ENCODE data around the gene HOXC6.

The HOXC6 gene

GRCh38 chr12:53995378-53996239 is 32.6 kb upstream of the HOXC6 start (continued):
- TF ChIP-seq, protein P1, sequence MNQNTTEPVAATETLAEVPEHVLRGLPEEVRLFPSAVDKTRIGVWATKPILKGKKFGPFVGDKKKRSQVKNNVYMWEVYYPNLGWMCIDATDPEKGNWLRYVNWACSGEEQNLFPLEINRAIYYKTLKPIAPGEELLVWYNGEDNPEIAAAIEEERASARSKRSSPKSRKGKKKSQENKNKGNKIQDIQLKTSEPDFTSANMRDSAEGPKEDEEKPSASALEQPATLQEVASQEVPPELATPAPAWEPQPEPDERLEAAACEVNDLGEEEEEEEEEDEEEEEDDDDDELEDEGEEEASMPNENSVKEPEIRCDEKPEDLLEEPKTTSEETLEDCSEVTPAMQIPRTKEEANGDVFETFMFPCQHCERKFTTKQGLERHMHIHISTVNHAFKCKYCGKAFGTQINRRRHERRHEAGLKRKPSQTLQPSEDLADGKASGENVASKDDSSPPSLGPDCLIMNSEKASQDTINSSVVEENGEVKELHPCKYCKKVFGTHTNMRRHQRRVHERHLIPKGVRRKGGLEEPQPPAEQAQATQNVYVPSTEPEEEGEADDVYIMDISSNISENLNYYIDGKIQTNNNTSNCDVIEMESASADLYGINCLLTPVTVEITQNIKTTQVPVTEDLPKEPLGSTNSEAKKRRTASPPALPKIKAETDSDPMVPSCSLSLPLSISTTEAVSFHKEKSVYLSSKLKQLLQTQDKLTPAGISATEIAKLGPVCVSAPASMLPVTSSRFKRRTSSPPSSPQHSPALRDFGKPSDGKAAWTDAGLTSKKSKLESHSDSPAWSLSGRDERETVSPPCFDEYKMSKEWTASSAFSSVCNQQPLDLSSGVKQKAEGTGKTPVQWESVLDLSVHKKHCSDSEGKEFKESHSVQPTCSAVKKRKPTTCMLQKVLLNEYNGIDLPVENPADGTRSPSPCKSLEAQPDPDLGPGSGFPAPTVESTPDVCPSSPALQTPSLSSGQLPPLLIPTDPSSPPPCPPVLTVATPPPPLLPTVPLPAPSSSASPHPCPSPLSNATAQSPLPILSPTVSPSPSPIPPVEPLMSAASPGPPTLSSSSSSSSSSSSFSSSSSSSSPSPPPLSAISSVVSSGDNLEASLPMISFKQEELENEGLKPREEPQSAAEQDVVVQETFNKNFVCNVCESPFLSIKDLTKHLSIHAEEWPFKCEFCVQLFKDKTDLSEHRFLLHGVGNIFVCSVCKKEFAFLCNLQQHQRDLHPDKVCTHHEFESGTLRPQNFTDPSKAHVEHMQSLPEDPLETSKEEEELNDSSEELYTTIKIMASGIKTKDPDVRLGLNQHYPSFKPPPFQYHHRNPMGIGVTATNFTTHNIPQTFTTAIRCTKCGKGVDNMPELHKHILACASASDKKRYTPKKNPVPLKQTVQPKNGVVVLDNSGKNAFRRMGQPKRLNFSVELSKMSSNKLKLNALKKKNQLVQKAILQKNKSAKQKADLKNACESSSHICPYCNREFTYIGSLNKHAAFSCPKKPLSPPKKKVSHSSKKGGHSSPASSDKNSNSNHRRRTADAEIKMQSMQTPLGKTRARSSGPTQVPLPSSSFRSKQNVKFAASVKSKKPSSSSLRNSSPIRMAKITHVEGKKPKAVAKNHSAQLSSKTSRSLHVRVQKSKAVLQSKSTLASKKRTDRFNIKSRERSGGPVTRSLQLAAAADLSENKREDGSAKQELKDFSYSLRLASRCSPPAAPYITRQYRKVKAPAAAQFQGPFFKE (tag by site-specific recombination; IDR thresholded peaks at IDR 0.05; ENCODE audit: borderline replicate concordance) = no peak
- TF ChIP-seq ZNF707 (tag by site-specific recombination; IDR thresholded peaks at IDR 0.05) (no peak), ZNF701 (tag by site-specific recombination; IDR thresholded peaks at IDR 0.05) (peak; percentile 55; the same call in 1 of the 2 replicates), ZNF571 (tag by site-specific recombination; IDR thresholded peaks at IDR 0.05) (no peak), ZNF473 (tag by site-specific recombination; IDR thresholded peaks at IDR 0.05) (no peak), ZNF529 (tag by site-specific recombination; IDR thresholded peaks at IDR 0.05; ENCODE audit: insufficient replicate concordance) (no peak), ZNF175 (tag by site-specific recombination; IDR thresholded peaks at IDR 0.05) (no peak), ZSCAN30 (tag by site-specific recombination; IDR thresholded peaks at IDR 0.05) (peak; percentile 71), YY1 (tag by site-specific recombination; IDR thresholded peaks at IDR 0.05) (no peak), ZNF133 (tag by site-specific recombination; IDR thresholded peaks at IDR 0.05) (no peak), ZNF549 (tag by site-specific recombination; IDR thresholded peaks at IDR 0.05) (no peak), ZNF362 (tag by site-specific recombination; IDR thresholded peaks at IDR 0.05) (no peak), ZNF354C (tag by site-specific recombination; IDR thresholded peaks at IDR 0.05; ENCODE audit: borderline replicate concordance, low read depth) (no peak), ZNF341 (tag by site-specific recombination; IDR thresholded peaks at IDR 0.05; ENCODE audit: low read depth) (peak; percentile 69; the same call in 1 of the 2 replicates), GLIS1 (tag by site-specific recombination; IDR thresholded peaks at IDR 0.05) (peak; percentile 49; the same call in 1 of the 2 replicates), ZBTB44 (tag by site-specific recombination; IDR thresholded peaks at IDR 0.05) (no peak), ZNF324 (tag by site-specific recombination; IDR thresholded peaks at IDR 0.05) (no peak), ZNF623 (tag by site-specific recombination; IDR thresholded peaks at IDR 0.05) (no peak), BCL11A (tag by site-specific recombination; IDR thresholded peaks at IDR 0.05; ENCODE audit: low read depth) (no peak), GFI1B (tag by site-specific recombination; IDR thresholded peaks at IDR 0.05) (no peak), HOXD13 (CRISPR knock-in tag; IDR thresholded peaks at IDR 0.05; ENCODE audit: borderline replicate concordance) (no peak), ZNF704 (tag by site-specific recombination; IDR thresholded peaks at IDR 0.05) (no peak), RBAK (tag by site-specific recombination; IDR thresholded peaks at IDR 0.05) (no peak), ZNF391 (tag by site-specific recombination; IDR thresholded peaks at IDR 0.05; ENCODE audit: borderline replicate concordance, low read depth) (peak; percentile 35; the same call in 1 of the 2 replicates), REPIN1 (tag by site-specific recombination; IDR thresholded peaks at IDR 0.05; ENCODE audit: low read depth) (no peak; the same call in 1 of the 2 replicates), ZNF155 (tag by site-specific recombination; IDR thresholded peaks at IDR 0.05) (no peak), ZNF433 (tag by site-specific recombination; IDR thresholded peaks at IDR 0.05; ENCODE audit: low read depth) (no peak), ZNF560 (tag by site-specific recombination; IDR thresholded peaks at IDR 0.05; ENCODE audit: borderline replicate concordance) (no peak), ZBTB1 (tag by site-specific recombination; IDR thresholded peaks at IDR 0.05) (0 out of 2 replicates have a peak, but pooled peaks have one; percentile 16), ZNF23 (tag by site-specific recombination; IDR thresholded peaks at IDR 0.05; ENCODE audit: borderline replicate concordance) (no peak)
